C4-2B (cell line): Measurements from ENCODE around the gene RNF38.

Source experiments
- ZFX ChIP-seq: fragments of 450-650 bp; IDR thresholded peaks from 2 replicates; pipeline ENCODE4 v1.6.1; 2017
- TF ChIP-seq, protein P1 (sequence below): fragments of 450-650 bp; conservative IDR thresholded peaks from 2 replicates; pipeline ENCODE4 v1.5.1; 2017; ENCODE audit warnings: mild to moderate bottlenecking

GRCh38 chr9:36319806-36320205 lies 80.3 kb downstream of the RNF38 start:
- TF ChIP-seq, protein P1, sequence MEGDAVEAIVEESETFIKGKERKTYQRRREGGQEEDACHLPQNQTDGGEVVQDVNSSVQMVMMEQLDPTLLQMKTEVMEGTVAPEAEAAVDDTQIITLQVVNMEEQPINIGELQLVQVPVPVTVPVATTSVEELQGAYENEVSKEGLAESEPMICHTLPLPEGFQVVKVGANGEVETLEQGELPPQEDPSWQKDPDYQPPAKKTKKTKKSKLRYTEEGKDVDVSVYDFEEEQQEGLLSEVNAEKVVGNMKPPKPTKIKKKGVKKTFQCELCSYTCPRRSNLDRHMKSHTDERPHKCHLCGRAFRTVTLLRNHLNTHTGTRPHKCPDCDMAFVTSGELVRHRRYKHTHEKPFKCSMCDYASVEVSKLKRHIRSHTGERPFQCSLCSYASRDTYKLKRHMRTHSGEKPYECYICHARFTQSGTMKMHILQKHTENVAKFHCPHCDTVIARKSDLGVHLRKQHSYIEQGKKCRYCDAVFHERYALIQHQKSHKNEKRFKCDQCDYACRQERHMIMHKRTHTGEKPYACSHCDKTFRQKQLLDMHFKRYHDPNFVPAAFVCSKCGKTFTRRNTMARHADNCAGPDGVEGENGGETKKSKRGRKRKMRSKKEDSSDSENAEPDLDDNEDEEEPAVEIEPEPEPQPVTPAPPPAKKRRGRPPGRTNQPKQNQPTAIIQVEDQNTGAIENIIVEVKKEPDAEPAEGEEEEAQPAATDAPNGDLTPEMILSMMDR, result no peak
- TF ChIP-seq ZFX, result no peak
